ENCODE results near the gene TRHDE. TPM values are rescaled to one million over a fixed set of nuclear protein-coding genes. Genes with fewer than 3 reads are reported as not detected.

TRHDE gene
- total RNA-seq, 4 donors from 2014 or later, result under 0.01 to 0.95 (median 0.50) TPM; not detected in 1

DNA sequence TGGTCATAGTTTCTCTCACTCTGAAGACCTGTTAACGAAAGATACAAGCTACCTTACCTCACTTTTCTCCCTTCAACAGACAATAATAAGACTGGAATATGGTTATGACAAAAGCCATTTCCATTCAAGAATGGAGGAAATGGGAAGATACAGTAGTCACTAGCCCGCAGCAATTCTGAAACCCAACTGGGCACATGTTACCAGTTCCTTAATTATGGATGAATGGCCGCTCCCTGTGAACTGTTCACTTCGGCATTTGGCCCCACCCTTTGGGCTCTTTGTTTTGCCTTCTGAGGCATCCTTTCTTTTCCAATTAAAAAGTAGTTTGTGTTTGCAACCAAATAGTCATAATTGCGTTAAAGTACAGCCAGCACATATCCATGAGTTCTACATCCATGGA, 19.0 kb downstream of the TRHDE start:
- H3K4me3 ChIP-seq, result no peak overlapping the region

GRCh38 chr12:72293701-72294100, 21.5 kb downstream of the TRHDE start:
- H3K4me3 ChIP-seq, result no peak overlapping the region
- no peaks in the 10 kb centered on the region for H3K9me3 ChIP-seq
- no peak for TF ChIP-seq POLR2A (IDR thresholded peaks at IDR 0.05)
- no peak for TF ChIP-seq CTCF (IDR thresholded peaks at IDR 0.05)
- intact Hi-C loops (cut with DNase I), result no loop called here
- no peak overlapping the region for H3K27ac ChIP-seq
- DNase-seq, result no peak
- H3K27me3 ChIP-seq, result no peaks in the 10 kb centered on the region
- WGBS, 2 donors, result 81 to 83% methylated on average over 3 to 5 of the region's 6 CpGs
- H3K36me3 ChIP-seq, result no peaks in the 10 kb centered on the region
- no peaks in the 10 kb centered on the region for H3K4me1 ChIP-seq

More for the DNA sequence above, 19.0 kb downstream of the TRHDE start:
- TF ChIP-seq CTCF (IDR thresholded peaks at IDR 0.05) (no peak), POLR2A (IDR thresholded peaks at IDR 0.05) (no peak)
- DNase-seq, result no peak
- no peak overlapping the region for H3K27ac ChIP-seq
- H3K27me3 ChIP-seq, result no peaks in the 10 kb centered on the region
- no peaks in the 10 kb centered on the region for H3K36me3 ChIP-seq
- H3K9me3 ChIP-seq, result no peaks in the 10 kb centered on the region
- 83 to 84% methylated on average over 5 of the region's 5 CpGs for WGBS, 2 donors
- no peaks in the 10 kb centered on the region for H3K4me1 ChIP-seq
- intact Hi-C loops (cut with DNase I), result no loop called here

GRCh38 chr12:72295101-72295500, 22.9 kb downstream of the TRHDE start:
- H3K4me3 ChIP-seq, result no peak overlapping the region
- no peaks in the 10 kb centered on the region for H3K27me3 ChIP-seq
- H3K4me1 ChIP-seq, result no peaks in the 10 kb centered on the region
- no peak overlapping the region for H3K27ac ChIP-seq
- no peak for DNase-seq
- intact Hi-C loops (cut with DNase I), result no loop called here
- WGBS, 2 donors, result 80% methylated on average over 1 of the region's 8 CpGs; no CpG with 5 or more reads in 1 of the 2 donors
- TF ChIP-seq CTCF (IDR thresholded peaks at IDR 0.05) (no peak), POLR2A (IDR thresholded peaks at IDR 0.05) (no peak)
- H3K9me3 ChIP-seq, result no peaks in the 10 kb centered on the region
- no peaks in the 10 kb centered on the region for H3K36me3 ChIP-seq

- WGBS, 2 donors, result 69 to 74% methylated on average over 2 of the region's 2 CpGs
- Histone ChIP-seq H3K4me1 (no peaks in the 10 kb centered on the region), H3K27me3 (no peaks in the 10 kb centered on the region), H3K4me3 (no peak overlapping the region), H3K36me3 (no peaks in the 10 kb centered on the region), H3K27ac (no peak overlapping the region), H3K9me3 (no peaks in the 10 kb centered on the region)
- intact Hi-C loops (cut with DNase I), result no loop called here
- DNase-seq, result no peak
- no peak for TF ChIP-seq POLR2A (IDR thresholded peaks at IDR 0.05)
- no peak for TF ChIP-seq CTCF (IDR thresholded peaks at IDR 0.05)
Observed at GRCh38 chr12:72295744-72296143, 23.6 kb downstream of the TRHDE start.

DNA sequence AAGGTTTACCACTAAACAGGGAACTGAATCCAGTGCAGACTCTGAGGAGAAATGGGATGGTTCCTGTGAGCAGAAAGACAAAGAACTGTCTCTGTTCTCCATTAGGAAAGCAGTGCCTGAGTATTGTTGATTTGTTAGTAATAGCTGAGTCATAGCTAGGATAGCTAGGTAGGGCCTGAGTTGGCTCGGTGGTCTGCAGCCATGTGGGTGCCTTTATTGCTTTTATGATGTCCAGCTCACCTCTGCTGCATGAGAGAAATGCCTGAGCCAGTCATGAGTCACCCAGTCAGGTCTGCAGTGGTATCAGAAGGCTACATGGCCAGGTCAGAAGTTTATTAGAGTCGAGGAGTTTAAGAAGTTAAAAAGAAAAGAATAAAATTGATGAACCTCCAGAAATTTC, 24.2 kb downstream of the TRHDE start:
- TF ChIP-seq POLR2A (IDR thresholded peaks at IDR 0.05), result no peak
- TF ChIP-seq CTCF (IDR thresholded peaks at IDR 0.05), result no peak
- no peak overlapping the region for H3K27ac ChIP-seq
- no peaks in the 10 kb centered on the region for H3K36me3 ChIP-seq
- no peaks in the 10 kb centered on the region for H3K9me3 ChIP-seq
- DNase-seq, result no peak
- 40 to 60% methylated on average over 2 of the region's 2 CpGs for WGBS, 2 donors
- H3K27me3 ChIP-seq, result no peaks in the 10 kb centered on the region
- intact Hi-C loops (cut with DNase I), result no loop called here
- no peak overlapping the region for H3K4me3 ChIP-seq
- H3K4me1 ChIP-seq, result no peaks in the 10 kb centered on the region
